ENCODE data around the gene GUCY1B1.
"Not testable (repeated sequence)": the region's sequence is repeated elsewhere in the genome, so short reads cannot be mapped to it uniquely, and the experiment has no call there.

Gene GUCY1B1

GRCh38 chr4:155773196-155773800, 14.5 kb downstream of the GUCY1B1 start:
- no peaks in the 10 kb centered on the region for H3K9me3 Mint-ChIP-seq
- peaks cover 3% of the 10 kb centered on the region for H3K27me3 Mint-ChIP-seq
- no peak overlapping the region for H3K27ac Mint-ChIP-seq
- CTCF ChIA-PET: interaction anchor here (0.6 to 1.9 kb wide), 2 partner anchors 9 to 267 kb away, joined by 3 to 5 read pairs; no protein-coding TSS in a partner anchor
- no peak overlapping the region for H3K4me3 Mint-ChIP-seq
- no peaks in the 10 kb centered on the region for H3K4me1 Mint-ChIP-seq
- H3K36me3 Mint-ChIP-seq: no peaks in the 10 kb centered on the region
- no peak for DNase-seq

DNA sequence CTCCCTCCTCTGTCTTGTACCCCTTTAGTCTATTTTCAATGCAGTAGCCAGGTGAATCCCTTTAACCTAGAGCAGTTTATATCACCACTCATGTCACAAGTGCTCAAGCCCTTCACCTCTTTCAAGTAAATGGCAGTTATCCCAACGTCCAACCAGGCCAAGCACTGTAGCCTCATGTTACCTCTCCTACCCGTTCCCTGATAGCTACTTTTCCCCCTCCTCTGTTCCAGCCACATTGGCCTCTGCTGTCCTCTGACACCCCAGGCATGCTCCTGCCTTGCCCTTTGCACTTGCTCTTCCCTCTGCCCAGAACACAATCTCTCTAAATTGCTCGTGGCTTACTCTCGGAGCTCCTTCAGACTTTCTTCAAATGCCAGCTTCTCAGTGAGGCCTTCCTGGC, 15.2 kb downstream of the GUCY1B1 start:
- CTCF ChIA-PET: interaction anchor here (0.6 to 1.9 kb wide), 2 partner anchors 8 to 268 kb away, joined by 3 to 5 read pairs; no protein-coding TSS in a partner anchor
- Mint-ChIP-seq H3K4me3 (no peak overlapping the region), H3K4me1 (no peaks in the 10 kb centered on the region), H3K27ac (no peak overlapping the region), H3K9me3 (no peaks in the 10 kb centered on the region), H3K36me3 (no peaks in the 10 kb centered on the region), H3K27me3 (peaks cover 3% of the 10 kb centered on the region)
- no peak for DNase-seq

- CTCF ChIA-PET: interaction anchor here (0.9 kb wide), 1 partner anchor 9 kb away, joined by 3 read pairs; no protein-coding TSS in a partner anchor
- no peak for DNase-seq
- Mint-ChIP-seq H3K4me1 (no peaks in the 10 kb centered on the region), H3K4me3 (no peak overlapping the region), H3K9me3 (no peaks in the 10 kb centered on the region), H3K36me3 (no peaks in the 10 kb centered on the region), H3K27me3 (no peaks in the 10 kb centered on the region), H3K27ac (no peak overlapping the region)
These were observed 19.3 kb downstream of the GUCY1B1 start for GRCh38 chr4:155777971-155778735.

- CTCF ChIA-PET: no interaction called here
- H3K27ac Mint-ChIP-seq: no peak overlapping the region
- no peak for DNase-seq
- no peaks in the 10 kb centered on the region for H3K4me1 Mint-ChIP-seq
- H3K9me3 Mint-ChIP-seq: no peaks in the 10 kb centered on the region
- no peaks in the 10 kb centered on the region for H3K27me3 Mint-ChIP-seq
- H3K36me3 Mint-ChIP-seq: no peaks in the 10 kb centered on the region
- H3K4me3 Mint-ChIP-seq: no peak overlapping the region
These were observed 22.0 kb downstream of the GUCY1B1 start for GRCh38 chr4:155780775-155781174.

- no peak for DNase-seq
- Mint-ChIP-seq H3K36me3 (no peaks in the 10 kb centered on the region), H3K27me3 (no peaks in the 10 kb centered on the region), H3K27ac (no peak overlapping the region), H3K4me3 (no peak overlapping the region), H3K9me3 (no peaks in the 10 kb centered on the region), H3K4me1 (no peaks in the 10 kb centered on the region)
- CTCF ChIA-PET: interaction anchor here (1.7 kb wide), 1 partner anchor 8 kb away, joined by 5 read pairs; no protein-coding TSS in a partner anchor
These were observed 22.5 kb downstream of the GUCY1B1 start for GRCh38 chr4:155781249-155781831.

DNA sequence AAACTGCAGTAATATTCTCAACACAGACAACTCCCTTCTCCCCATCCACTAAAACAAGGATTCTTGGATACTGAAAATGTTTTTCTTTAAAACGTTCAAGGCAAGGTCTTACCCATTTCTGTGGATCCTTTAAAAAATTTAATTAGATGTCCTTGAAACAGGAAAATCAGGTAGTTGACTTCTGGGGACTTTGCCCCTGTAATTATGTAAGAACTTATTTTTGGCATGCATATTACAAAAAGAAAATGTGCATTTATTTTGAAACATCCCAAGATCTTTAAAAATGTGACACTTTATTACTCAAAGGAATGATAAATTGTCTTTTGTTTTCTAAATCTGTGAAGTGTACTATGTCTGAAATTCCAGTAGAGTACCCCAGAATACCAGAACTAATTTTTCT, 25.8 kb downstream of the GUCY1B1 start:
- H3K4me3 Mint-ChIP-seq: no peak overlapping the region
- H3K4me1 Mint-ChIP-seq: no peaks in the 10 kb centered on the region
- H3K27me3 Mint-ChIP-seq: no peaks in the 10 kb centered on the region
- H3K27ac Mint-ChIP-seq: no peak overlapping the region
- H3K36me3 Mint-ChIP-seq: no peaks in the 10 kb centered on the region
- no peak for DNase-seq
- CTCF ChIA-PET: no interaction called here
- H3K9me3 Mint-ChIP-seq: no peaks in the 10 kb centered on the region

DNA sequence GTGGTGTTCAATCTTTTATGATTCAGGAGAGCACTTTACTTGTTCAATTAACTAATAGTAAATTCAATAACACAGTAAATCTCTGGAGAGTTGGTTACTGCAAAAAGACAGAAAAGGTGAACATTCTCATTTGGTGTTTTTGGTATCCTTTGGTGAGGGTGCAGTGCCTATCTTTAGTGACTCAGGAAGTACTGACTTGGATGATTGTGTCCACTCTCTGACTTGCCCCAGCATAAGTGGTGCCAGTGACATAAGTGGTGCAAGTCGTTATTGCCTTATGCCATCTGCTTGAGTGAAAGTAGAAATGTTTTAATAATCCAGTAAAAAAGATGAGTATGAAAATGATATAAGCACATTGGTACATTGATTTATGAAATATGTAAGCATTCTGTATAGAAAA, 27.0 kb downstream of the GUCY1B1 start:
- no peaks in the 10 kb centered on the region for H3K4me1 Mint-ChIP-seq
- CTCF ChIA-PET: no interaction called here
- DNase-seq: no peak

DNA sequence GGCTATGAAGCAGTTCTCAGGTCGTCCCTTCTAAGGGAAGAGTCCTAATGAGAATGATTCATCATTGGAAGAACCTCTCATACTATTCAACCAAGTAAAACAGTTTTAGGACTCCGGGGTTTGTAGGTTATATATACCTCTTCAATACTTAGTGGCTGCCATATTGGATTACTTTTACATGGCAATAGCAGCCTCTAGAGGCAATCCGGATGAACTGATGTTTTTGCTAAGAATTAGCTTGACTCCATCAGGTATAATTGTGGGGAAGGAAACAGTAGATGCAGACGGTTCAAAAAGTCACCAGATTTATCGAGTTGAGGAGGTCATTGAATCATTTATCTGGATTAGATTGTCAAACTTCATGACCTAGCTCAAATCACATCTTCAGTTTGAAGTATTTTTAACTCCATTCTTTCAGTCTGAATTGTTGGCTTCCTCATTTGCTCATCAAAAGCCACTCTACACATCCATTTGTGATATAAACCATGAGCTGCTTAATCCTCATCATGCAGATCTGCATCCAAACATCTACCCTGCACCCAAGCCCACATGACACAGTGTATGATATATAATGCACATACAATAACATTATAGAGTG, 28.4 kb downstream of the GUCY1B1 start:
- peak; percentile 22 for DNase-seq
- Mint-ChIP-seq H3K36me3 (no peaks in the 10 kb centered on the region), H3K4me3 (no peak overlapping the region), H3K4me1 (no peaks in the 10 kb centered on the region), H3K9me3 (no peaks in the 10 kb centered on the region), H3K27me3 (no peaks in the 10 kb centered on the region), H3K27ac (no peak overlapping the region)
- CTCF ChIA-PET: interaction anchor here (0.6 to 1.4 kb wide), 12 partner anchors 9 to 1150 kb away, joined by 3 to 7 read pairs (median 4); no protein-coding TSS in a partner anchor

More for the DNA sequence above, 27.0 kb downstream of the GUCY1B1 start:
- Mint-ChIP-seq H3K4me3 (no peak overlapping the region), H3K9me3 (no peaks in the 10 kb centered on the region), H3K27ac (no peak overlapping the region), H3K36me3 (no peaks in the 10 kb centered on the region), H3K27me3 (no peaks in the 10 kb centered on the region)

- Mint-ChIP-seq H3K4me1 (no peaks in the 10 kb centered on the region), H3K27ac (no peak overlapping the region), H3K27me3 (no peaks in the 10 kb centered on the region), H3K36me3 (no peaks in the 10 kb centered on the region), H3K4me3 (no peak overlapping the region), H3K9me3 (no peaks in the 10 kb centered on the region)
- DNase-seq: no peak
- CTCF ChIA-PET: no interaction called here
These were observed 30.6 kb downstream of the GUCY1B1 start for GRCh38 chr4:155789391-155789790.

DNA sequence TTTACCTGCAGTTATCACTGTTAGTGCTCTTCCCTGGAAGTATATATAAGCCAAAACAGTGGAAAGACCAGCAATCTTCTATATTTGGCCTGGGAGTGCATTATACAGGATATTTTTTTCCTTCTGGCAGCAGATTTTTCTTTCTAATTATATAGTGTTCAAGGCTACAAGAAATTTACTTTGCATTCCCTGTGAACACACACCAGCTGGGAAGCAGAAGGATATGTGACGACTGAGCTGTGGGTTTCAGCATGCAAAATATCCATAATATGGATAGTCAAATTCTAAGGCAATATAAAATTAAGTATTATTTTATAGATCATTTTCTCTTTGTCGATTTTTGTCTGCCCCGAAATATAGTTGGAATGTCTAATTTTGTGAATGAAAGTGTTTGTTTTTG, 31.2 kb downstream of the GUCY1B1 start:
- H3K36me3 Mint-ChIP-seq: no peaks in the 10 kb centered on the region
- no peaks in the 10 kb centered on the region for H3K27me3 Mint-ChIP-seq
- H3K4me1 Mint-ChIP-seq: no peaks in the 10 kb centered on the region
- CTCF ChIA-PET: no interaction called here
- DNase-seq: no peak
- H3K27ac Mint-ChIP-seq: no peak overlapping the region
- no peak overlapping the region for H3K4me3 Mint-ChIP-seq
- no peaks in the 10 kb centered on the region for H3K9me3 Mint-ChIP-seq

DNA sequence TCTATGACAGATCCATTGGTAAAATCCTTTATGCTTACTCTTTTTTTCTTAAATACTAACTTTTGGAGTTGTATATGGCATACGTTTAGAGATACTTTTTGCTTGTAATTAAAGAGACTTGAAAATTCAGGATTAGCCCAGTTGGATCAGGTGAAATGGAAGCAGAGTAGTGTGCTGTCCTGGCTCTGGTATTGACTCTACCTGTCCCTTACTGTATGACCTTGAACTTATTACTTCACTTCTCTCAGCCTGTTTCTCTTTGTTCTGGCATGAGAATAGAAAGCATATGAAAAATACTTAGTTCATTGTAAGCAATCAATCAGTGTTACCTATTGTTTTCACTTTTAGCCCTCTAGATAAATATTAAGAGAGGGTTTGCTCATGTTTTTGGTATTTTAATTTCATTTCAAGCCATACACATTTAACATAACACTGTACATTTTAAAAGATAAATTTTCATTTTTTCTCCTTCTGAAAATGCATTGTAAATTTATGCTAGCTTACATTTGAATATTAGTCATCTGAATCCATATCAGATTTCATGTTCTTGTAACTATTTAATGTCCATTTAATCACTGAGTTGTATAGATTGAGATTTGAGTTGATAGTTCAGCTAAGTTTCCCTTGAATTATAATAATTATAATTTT, 35.9 kb downstream of the GUCY1B1 start:
- Mint-ChIP-seq H3K9me3 (no peaks in the 10 kb centered on the region), H3K4me3 (no peak overlapping the region), H3K27ac (no peak overlapping the region), H3K36me3 (no peaks in the 10 kb centered on the region), H3K27me3 (no peaks in the 10 kb centered on the region), H3K4me1 (no peaks in the 10 kb centered on the region)
- CTCF ChIA-PET: no interaction called here
- DNase-seq: no peak

DNA sequence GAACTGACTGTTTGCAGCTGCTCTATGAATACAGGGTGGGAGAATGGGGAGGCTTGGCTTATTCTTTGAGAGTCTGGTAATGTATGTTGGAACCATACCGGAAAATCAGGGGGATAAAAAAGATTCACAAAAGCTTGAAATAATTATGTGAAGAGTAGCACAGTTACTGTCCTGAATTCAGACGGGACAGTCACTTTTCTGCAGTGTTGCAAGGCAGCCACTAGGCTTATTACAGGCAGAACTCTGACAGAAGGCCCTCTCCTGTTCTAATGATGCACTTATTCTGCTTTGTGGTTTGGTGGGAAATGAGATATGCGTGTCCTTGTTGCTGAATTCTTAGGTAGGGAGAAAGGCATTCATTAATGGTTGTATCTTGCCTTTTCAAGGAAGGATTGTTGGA, 37.2 kb downstream of the GUCY1B1 start:
- H3K27ac Mint-ChIP-seq: no peak overlapping the region
- no peak for DNase-seq
- CTCF ChIA-PET: no interaction called here
- H3K9me3 Mint-ChIP-seq: no peaks in the 10 kb centered on the region
- no peaks in the 10 kb centered on the region for H3K27me3 Mint-ChIP-seq
- no peak overlapping the region for H3K4me3 Mint-ChIP-seq
- H3K4me1 Mint-ChIP-seq: no peaks in the 10 kb centered on the region
- no peaks in the 10 kb centered on the region for H3K36me3 Mint-ChIP-seq

GRCh38 chr4:155797581-155797980, 38.8 kb downstream of the GUCY1B1 start:
- CTCF ChIA-PET, H3K4me3 Mint-ChIP-seq, H3K9me3 Mint-ChIP-seq, H3K27me3 Mint-ChIP-seq, DNase-seq, H3K27ac Mint-ChIP-seq, H3K4me1 Mint-ChIP-seq, H3K36me3 Mint-ChIP-seq: not testable (repeated sequence)

GRCh38 chr4:155799116-155799793, 40.4 kb downstream of the GUCY1B1 start:
- H3K27me3 Mint-ChIP-seq: no peaks in the 10 kb centered on the region
- CTCF ChIA-PET: no interaction called here
- H3K4me3 Mint-ChIP-seq: no peak overlapping the region
- H3K9me3 Mint-ChIP-seq: no peaks in the 10 kb centered on the region
- H3K27ac Mint-ChIP-seq: no peak overlapping the region
- no peak for DNase-seq
- H3K4me1 Mint-ChIP-seq: no peaks in the 10 kb centered on the region
- no peaks in the 10 kb centered on the region for H3K36me3 Mint-ChIP-seq
